Right lobe of liver (tissue), 6 donors: ENCODE data around the gene SLC35B4. TPM values are rescaled to one million over a fixed set of nuclear protein-coding genes. Genes with fewer than 3 reads are reported as not detected.

ENCODE experiments used
- ATAC-seq, 4 donors: fragments of 200-7000 bp; cut with Tn5 transposase; one replicate each; pipeline ENCODE4 v1.9.1; 2020; ENCODE audit warnings: mild to moderate bottlenecking in 4 of 4, moderate library complexity in 4 of 4
- DNase-seq, 3 donors: peaks; one replicate each; pipeline ENCODE4 v3.0.0-alpha.2; 2020
- H3K27ac ChIP-seq, 3 donors: fragments of 200-600 bp; one replicate each; pipeline ENCODE4 v1.8.0; 2022
- H3K27me3 ChIP-seq, 2 donors: fragments of 200-600 bp; one replicate each; pipeline ENCODE4 v1.8.0; 2022
- H3K36me3 ChIP-seq, 4 donors: fragments of 200-600 bp; sonication (generic) in 1 of 4; one replicate each; pipeline versions ENCODE4 v1.5.1 to v1.8.0; 2017 to 2022; ENCODE audit warnings: control low read depth in 1 of 4
- H3K4me1 ChIP-seq, 4 donors: fragments of 200-600 bp; sonication (generic) in 1 of 4; one replicate each; pipeline versions ENCODE4 v1.5.1 to v1.8.0; 2017 to 2022; ENCODE audit warnings: control low read depth in 1 of 4
- H3K4me3 ChIP-seq, 3 donors: fragments of 200-600 bp; one replicate each; pipeline ENCODE4 v1.8.0; 2022
- H3K9me3 ChIP-seq, 4 donors: fragments of 200-600 bp; sonication (generic) in 1 of 4; one replicate each; pipeline versions ENCODE4 v1.5.1 to v1.8.0; 2017 to 2022; ENCODE audit warnings: control low read depth in 1 of 4
- CTCF ChIP-seq, 4 donors: fragments of 200-600 bp in 3 of 4; fragments of 450-650 bp in 1 of 4; IDR thresholded peaks; one replicate each; pipeline versions ENCODE4 v1.5.1 to v1.8.0; 2016 to 2022; ENCODE audit warnings: antibody characterized with exemption in 4 of 4, mild to moderate bottlenecking in 2 of 4
- POLR2A ChIP-seq: fragments of 450-650 bp; IDR thresholded peaks from one replicate; pipeline ENCODE4 v1.6.1; 2017; ENCODE audit warnings: antibody characterized with exemption, mild to moderate bottlenecking
- WGBS: methylation state at CpG from one replicate; pipeline ENCODE4 v1.1.6; 2018; ENCODE audit warnings: low coverage, low lambda C conversion rate; ENCODE audit not compliant: insufficient coverage; ENCODE audit errors: missing lambda C conversion rate; 5-methylcytosine and 5-hydroxymethylcytosine counted together
- intact Hi-C, 2 donors: fragments of 100-400 bp; cut with DNase I; formaldehyde crosslinking; loops; one replicate each; pipeline versions ENCODE4 v1.11.2 to v1.14.1; 2022
- total RNA-seq, 6 experiments: library from RNA; depleted of rRNA in 2 of 6; stranded (reverse); fragments of >200 nt in 2 of 6; fragmentation: NEBNext Ultra II Directional in 3 of 6; extraction: Animal tissue kit (Norgen Biotek cat#: 25700) in 3 of 6; gene quantifications; one replicate each; pipeline versions ENCODE4 v1.1.0 to v1.2.4, GENCODE V29; 2016 to 2023
- donor health status: DM: no; HTN: yes; CAD: no.
- donor health status: DM: no; HTN: no; CAD: no.
- donor health status: DM: no; HTN: no; CAD: no.
- donor health status: DM: no; HTN: yes; CAD: no.
- donor health status: DM: no; HTN: yes; CAD: no.

The SLC35B4 gene
- total RNA-seq, 6 experiments from 2014 or later: 8.9 to 13.5 (median 10.4) TPM

- Histone ChIP-seq H3K9me3 (no peaks in the 10 kb centered on the region), H3K27ac (no peak overlapping the region), H3K4me3 (no peak overlapping the region), H3K36me3 (peaks cover 0 to 4% (median 0%) of the 10 kb centered on the region in 4 donors), H3K4me1 (peaks cover 0 to 10% (median 3%) of the 10 kb centered on the region in 4 donors), H3K27me3 (no peaks in the 10 kb centered on the region)
- 78% methylated on average over 2 of the region's 3 CpGs for WGBS
- intact Hi-C loops: no loop called here
- TF ChIP-seq POLR2A (no peak), CTCF (IDR thresholded peaks at IDR 0.05) (no peak)
- ATAC-seq: no peak
- no peak for DNase-seq
Observed at GRCh38 chr7:134290286-134290685, 26.4 kb downstream of the SLC35B4 start.

DNA sequence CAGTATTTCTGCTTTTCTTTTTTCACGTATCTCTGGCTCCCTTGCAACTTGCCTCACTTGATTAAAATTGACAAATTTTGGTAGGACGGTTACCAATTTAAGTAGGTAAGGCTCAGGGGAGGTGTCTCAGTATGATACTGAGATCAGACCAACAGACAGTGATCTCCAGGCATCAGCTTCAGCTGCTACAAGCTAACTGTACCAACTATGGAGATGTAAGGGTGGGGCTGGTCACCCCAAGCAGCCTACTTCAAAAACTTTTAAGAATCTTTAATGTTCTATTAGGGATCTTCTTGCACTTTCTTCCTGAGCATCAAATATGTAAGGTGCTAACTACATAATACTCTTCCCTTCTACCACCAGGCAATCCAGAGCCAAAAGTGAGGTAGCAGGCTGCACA lies 26.9 kb downstream of the SLC35B4 start:
- no peaks in the 10 kb centered on the region for H3K9me3 ChIP-seq
- TF ChIP-seq CTCF (IDR thresholded peaks at IDR 0.05) (no peak), POLR2A (no peak)
- DNase-seq (no peak), ATAC-seq (no peak)
- H3K27ac ChIP-seq: no peak overlapping the region
- H3K36me3 ChIP-seq: peaks cover 0 to 4% (median 0%) of the 10 kb centered on the region in 4 donors
- 85% methylated on average over 2 of the region's 2 CpGs for WGBS
- no peaks in the 10 kb centered on the region for H3K27me3 ChIP-seq
- intact Hi-C loops: no loop called here
- H3K4me3 ChIP-seq: no peak overlapping the region
- H3K4me1 ChIP-seq: peaks cover 0 to 10% (median 3%) of the 10 kb centered on the region in 4 donors

DNA sequence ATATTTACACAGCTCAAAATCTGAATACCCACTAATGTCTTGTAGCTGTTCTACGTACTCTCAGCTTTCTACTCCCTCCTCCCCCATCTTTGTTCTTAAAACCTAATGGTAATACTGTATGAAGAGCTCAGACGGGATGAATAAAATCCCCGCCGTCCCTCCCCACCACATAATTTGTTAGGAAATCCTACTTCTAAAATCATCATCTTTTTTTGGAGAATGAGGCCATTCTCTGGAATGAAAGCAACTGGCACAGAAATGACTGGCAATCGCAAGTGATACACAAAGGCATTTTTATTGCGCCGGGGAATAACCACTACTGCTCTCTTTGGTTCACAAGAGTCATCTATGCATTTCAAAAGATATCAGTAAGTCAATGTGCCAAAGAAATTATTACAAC lies 27.3 kb downstream of the SLC35B4 start:
- intact Hi-C loops: no loop called here
- WGBS: 93% methylated on average over 7 of the region's 7 CpGs
- H3K27ac ChIP-seq: no peak overlapping the region
- H3K9me3 ChIP-seq: no peaks in the 10 kb centered on the region
- no peak for ATAC-seq
- H3K4me1 ChIP-seq: peaks cover 0 to 10% (median 3%) of the 10 kb centered on the region in 4 donors
- no peaks in the 10 kb centered on the region for H3K27me3 ChIP-seq
- TF ChIP-seq CTCF (IDR thresholded peaks at IDR 0.05): no peak
- no peak for TF ChIP-seq POLR2A
- H3K4me3 ChIP-seq: no peak overlapping the region
- no peak for DNase-seq
- peaks cover 0 to 1% (median 0%) of the 10 kb centered on the region in 4 donors for H3K36me3 ChIP-seq

DNA sequence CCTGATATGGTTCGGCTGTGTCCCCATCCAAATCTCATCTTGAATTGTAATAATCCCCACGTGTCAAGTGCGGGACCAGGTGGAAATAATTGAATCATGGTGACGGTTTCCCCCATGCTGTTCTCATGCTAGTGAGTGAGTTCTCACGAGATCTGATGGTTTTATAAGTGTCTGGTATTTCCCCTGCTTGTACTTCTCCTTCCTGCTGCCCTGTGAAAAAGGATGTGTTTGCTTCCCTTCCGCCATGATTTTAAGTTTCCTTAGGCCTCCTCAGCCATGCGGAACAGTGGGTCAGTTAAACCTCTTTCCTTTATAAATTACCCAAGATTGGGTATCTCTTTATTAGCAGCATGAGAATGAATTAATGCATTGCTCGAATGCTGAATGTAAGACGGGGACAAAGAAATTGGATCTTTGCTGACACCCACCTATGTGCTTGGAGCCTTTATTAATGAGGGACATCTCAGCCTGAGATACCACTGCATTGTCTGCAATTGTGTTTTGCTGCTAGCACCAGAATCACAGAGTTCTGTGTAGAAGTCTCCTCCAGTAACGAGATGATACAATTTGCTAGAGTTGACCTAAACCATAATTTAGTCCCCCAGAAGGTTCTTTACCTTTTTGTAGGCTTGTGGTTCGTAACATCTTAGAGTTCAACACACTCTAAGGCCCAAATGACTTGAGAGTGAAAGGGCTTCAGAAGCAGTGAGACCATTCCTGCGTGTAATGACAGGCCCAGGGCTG lies 28.6 kb downstream of the SLC35B4 start:
- Histone ChIP-seq H3K4me3 (no peak overlapping the region), H3K4me1 (peaks cover 0 to 6% (median 2%) of the 10 kb centered on the region in 4 donors), H3K36me3 (no peaks in the 10 kb centered on the region), H3K9me3 (no peaks in the 10 kb centered on the region), H3K27me3 (no peaks in the 10 kb centered on the region), H3K27ac (no peak overlapping the region)
- 89% methylated on average over 12 of the region's 12 CpGs for WGBS
- TF ChIP-seq POLR2A: no peak
- no peak for TF ChIP-seq CTCF (IDR thresholded peaks at IDR 0.05)
- DNase-seq (no peak), ATAC-seq (no peak)
- intact Hi-C loops: no loop called here
